MCF 10A (cell line): Measurements from ENCODE around the gene CBLC. TPM values are rescaled to one million over a fixed set of nuclear protein-coding genes. Genes with fewer than 3 reads are reported as not detected.

Source experiments
- BruUV-seq: library from RNA; stranded (reverse); fragments of 400-500 nt; replicated peaks from 2 replicates; lab custom pipeline; 2021; lab: Mats Ljungman, UMichigan
- CTCF ChIA-PET: fragments of 300-600 bp; sonication (Branson Sonifier 250); formaldehyde crosslinking; extraction: SDS; loops from one replicate; lab custom pipeline; 2021; ENCODE audit warnings: antibody characterized with exemption, inconsistent platforms; lab: Yijun Ruan, JAX
- POLR2A ChIA-PET: fragments of 300-600, 350-650 bp; sonication (Branson Sonifier 250); formaldehyde crosslinking; extraction: SDS; loops from one replicate; lab custom pipeline; 2020; ENCODE audit warnings: antibody characterized with exemption, inconsistent platforms; lab: Yijun Ruan, JAX
- DNase-seq: peaks from one replicate; pipeline ENCODE4 v3.0.0-alpha.2; 2018; ENCODE audit not compliant: unreplicated experiment
- H3K27ac Mint-ChIP-seq: one replicate; pipeline ENCODE4 v1.8.0; 2022; ENCODE audit warnings: mild to moderate bottlenecking, low read depth, mixed read lengths; ENCODE audit not compliant: unreplicated experiment
- H3K27me3 Mint-ChIP-seq: one replicate; pipeline ENCODE4 v1.8.0; 2022; ENCODE audit warnings: mixed read lengths; ENCODE audit not compliant: insufficient read depth, unreplicated experiment
- H3K36me3 Mint-ChIP-seq: one replicate; pipeline ENCODE4 v1.8.0; 2022; ENCODE audit warnings: mild to moderate bottlenecking, moderate library complexity, mixed read lengths; ENCODE audit not compliant: insufficient read depth, unreplicated experiment
- H3K4me1 Mint-ChIP-seq: one replicate; pipeline ENCODE4 v1.8.0; 2022; ENCODE audit warnings: mixed read lengths; ENCODE audit not compliant: insufficient read depth, unreplicated experiment
- H3K4me3 Mint-ChIP-seq: one replicate; pipeline ENCODE4 v1.8.0; 2022; ENCODE audit warnings: mild to moderate bottlenecking, moderate library complexity, mixed read lengths; ENCODE audit not compliant: unreplicated experiment
- H3K9me3 Mint-ChIP-seq: one replicate; pipeline ENCODE4 v1.8.0; 2022; ENCODE audit warnings: mixed read lengths; ENCODE audit not compliant: unreplicated experiment
- CTCF ChIP-seq: fragments of 200-600 bp; IDR thresholded peaks from one replicate; pipeline ENCODE4 v1.8.0; 2022; ENCODE audit warnings: antibody characterized with exemption, mild to moderate bottlenecking; ENCODE audit not compliant: unreplicated experiment
- intact Hi-C: fragments of 100-400 bp; cut with micrococcal nuclease; formaldehyde crosslinking; loops from 2 replicates; pipeline ENCODE4 v1.14.1; 2022
- total RNA-seq: library from RNA; stranded (reverse); gene quantifications from 2 replicates; pipeline ENCODE4 v1.2.3, GENCODE V29; 2022

Gene CBLC
- total RNA-seq, 1 experiment from 2014 or later = 14.6 TPM

- Mint-ChIP-seq H3K27ac (no peak overlapping the region), H3K27me3 (no peaks in the 10 kb centered on the region), H3K36me3 (peaks cover 26% of the 10 kb centered on the region), H3K4me3 (no peak overlapping the region), H3K9me3 (no peaks in the 10 kb centered on the region), H3K4me1 (no peaks in the 10 kb centered on the region)
- no peak for DNase-seq
- no peak for TF ChIP-seq CTCF
- ChIA-PET CTCF (interaction anchor here (1.2 to 1.5 kb wide), 4 partner anchors 54 to 219 kb away, joined by 3 to 6 read pairs (median 4); partner anchors contain the start of gene NECTIN2), POLR2A (interaction anchor here (1.4 kb wide), 1 partner anchor 9 kb away, joined by 5 read pairs; no protein-coding TSS in a partner anchor)
- no TSS peak for BruUV-seq
- intact Hi-C loops = no loop called here
These were observed 12.3 kb downstream of the CBLC start for GRCh38 chr19:44789943-44790483.

- CTCF ChIA-PET = interaction anchor here (0.6 to 0.7 kb wide), 2 partner anchors 84 to 126 kb away, joined by 3 to 4 read pairs; no protein-coding TSS in a partner anchor
- BruUV-seq = no TSS peak
These were observed 14.6 kb downstream of the CBLC start for GRCh38 chr19:44792281-44792680.

GRCh38 chr19:44794610-44795009 lies 16.9 kb downstream of the CBLC start:
- BruUV-seq = no TSS peak
- DNase-seq = no peak
- TF ChIP-seq CTCF = no peak
- Mint-ChIP-seq H3K27me3 (no peaks in the 10 kb centered on the region), H3K4me1 (no peaks in the 10 kb centered on the region), H3K27ac (no peak overlapping the region), H3K4me3 (no peak overlapping the region), H3K9me3 (no peaks in the 10 kb centered on the region), H3K36me3 (peaks cover 29% of the 10 kb centered on the region)
- intact Hi-C loops = no loop called here
- ChIA-PET CTCF (interaction anchor here (0.7 to 3.9 kb wide), 3 partner anchors 8 to 136 kb away, joined by 3 to 27 read pairs (median 4); no protein-coding TSS in a partner anchor), POLR2A (no interaction called here)

More at GRCh38 chr19:44792281-44792680, 14.6 kb downstream of the CBLC start:
- Mint-ChIP-seq H3K4me1 (no peaks in the 10 kb centered on the region), H3K27me3 (no peaks in the 10 kb centered on the region), H3K4me3 (no peak overlapping the region), H3K9me3 (no peaks in the 10 kb centered on the region), H3K36me3 (peaks cover 29% of the 10 kb centered on the region), H3K27ac (no peak overlapping the region)
- POLR2A ChIA-PET = no interaction called here
- no peak for DNase-seq
- TF ChIP-seq CTCF = no peak
- intact Hi-C loops = no loop called here

GRCh38 chr19:44795398-44795987 lies 17.8 kb downstream of the CBLC start:
- TF ChIP-seq CTCF = no peak
- no peak overlapping the region for H3K4me3 Mint-ChIP-seq
- POLR2A ChIA-PET = no interaction called here
- peaks cover 29% of the 10 kb centered on the region for H3K36me3 Mint-ChIP-seq
- H3K27me3 Mint-ChIP-seq = no peaks in the 10 kb centered on the region
- H3K9me3 Mint-ChIP-seq = no peaks in the 10 kb centered on the region
- H3K27ac Mint-ChIP-seq = no peak overlapping the region
- intact Hi-C loops = no loop called here
- DNase-seq = no peak
- no peaks in the 10 kb centered on the region for H3K4me1 Mint-ChIP-seq
- CTCF ChIA-PET = interaction anchor here (1.1 to 3.9 kb wide), 4 partner anchors 9 to 72 kb away, joined by 4 to 27 read pairs (median 8); no protein-coding TSS in a partner anchor
- BruUV-seq = no TSS peak
